GM19397 (cell line): ENCODE measurements around the gene NARS2.
"Not testable (repeated sequence)": the region's sequence is repeated elsewhere in the genome, so short reads cannot be mapped to it uniquely, and the experiment has no call there.

Experiments
- ATAC-seq: cut with Tn5 transposase; IDR thresholded peaks from one replicate; pipeline ENCODE4 v1.9.1; 2021; ENCODE audit warnings: mild to moderate bottlenecking, moderate library complexity; ENCODE audit not compliant: unreplicated experiment

Gene NARS2, protein sequence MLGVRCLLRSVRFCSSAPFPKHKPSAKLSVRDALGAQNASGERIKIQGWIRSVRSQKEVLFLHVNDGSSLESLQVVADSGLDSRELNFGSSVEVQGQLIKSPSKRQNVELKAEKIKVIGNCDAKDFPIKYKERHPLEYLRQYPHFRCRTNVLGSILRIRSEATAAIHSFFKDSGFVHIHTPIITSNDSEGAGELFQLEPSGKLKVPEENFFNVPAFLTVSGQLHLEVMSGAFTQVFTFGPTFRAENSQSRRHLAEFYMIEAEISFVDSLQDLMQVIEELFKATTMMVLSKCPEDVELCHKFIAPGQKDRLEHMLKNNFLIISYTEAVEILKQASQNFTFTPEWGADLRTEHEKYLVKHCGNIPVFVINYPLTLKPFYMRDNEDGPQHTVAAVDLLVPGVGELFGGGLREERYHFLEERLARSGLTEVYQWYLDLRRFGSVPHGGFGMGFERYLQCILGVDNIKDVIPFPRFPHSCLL

DNA sequence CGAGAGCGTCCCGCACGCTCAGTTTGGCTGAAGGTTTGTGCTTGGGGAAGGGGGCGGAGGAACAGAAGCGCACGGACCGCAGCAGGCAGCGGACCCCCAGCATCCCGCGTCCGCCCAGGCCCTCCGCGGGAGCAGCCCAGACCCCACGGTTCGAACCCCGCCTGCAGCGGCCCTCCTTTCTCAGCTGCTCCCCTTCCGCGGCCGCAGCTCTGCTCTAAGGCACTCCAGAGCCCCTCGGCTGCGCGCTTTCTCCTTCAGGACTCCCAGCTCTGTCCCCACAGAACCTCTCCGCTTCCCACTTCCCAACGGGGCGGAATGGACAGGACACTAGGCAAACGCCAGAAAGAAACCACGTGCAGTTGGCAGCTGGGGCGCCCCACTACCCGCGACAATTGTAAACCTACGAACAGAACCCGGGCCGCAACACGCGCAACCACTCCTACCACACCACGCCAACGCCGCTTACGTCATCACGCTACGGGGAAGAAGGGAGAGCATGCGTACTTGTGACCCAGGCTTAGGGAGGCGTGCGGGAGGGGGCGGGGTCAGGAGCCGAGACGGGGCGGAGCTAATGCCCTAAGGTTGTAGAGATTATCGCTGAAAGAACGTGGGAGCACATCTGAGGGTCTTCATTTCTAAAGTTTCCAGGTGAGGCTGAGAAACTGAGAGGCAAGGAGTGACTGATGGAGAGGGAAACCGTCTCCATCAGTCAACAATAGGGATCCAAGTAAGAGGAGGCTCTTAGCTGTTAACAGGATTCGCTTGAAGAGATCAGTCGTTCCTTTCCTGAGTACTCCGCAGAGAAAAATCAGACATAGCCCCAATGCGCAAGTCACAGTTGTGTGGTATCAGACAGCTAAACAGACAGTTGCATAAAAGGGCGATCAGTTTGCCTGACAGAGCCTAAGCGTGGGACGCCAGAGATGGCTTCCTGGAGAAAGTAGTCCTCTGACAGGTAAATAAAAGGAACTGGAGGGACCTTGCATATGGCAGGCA is at the start of gene NARS2:
Gene NARS2, minus strand, starts transcription at position 479 of the 996 bp plus-strand sequence. Its CDS starts 376 bp downstream, at position 103.
- peak; percentile 96 for ATAC-seq

DNA sequence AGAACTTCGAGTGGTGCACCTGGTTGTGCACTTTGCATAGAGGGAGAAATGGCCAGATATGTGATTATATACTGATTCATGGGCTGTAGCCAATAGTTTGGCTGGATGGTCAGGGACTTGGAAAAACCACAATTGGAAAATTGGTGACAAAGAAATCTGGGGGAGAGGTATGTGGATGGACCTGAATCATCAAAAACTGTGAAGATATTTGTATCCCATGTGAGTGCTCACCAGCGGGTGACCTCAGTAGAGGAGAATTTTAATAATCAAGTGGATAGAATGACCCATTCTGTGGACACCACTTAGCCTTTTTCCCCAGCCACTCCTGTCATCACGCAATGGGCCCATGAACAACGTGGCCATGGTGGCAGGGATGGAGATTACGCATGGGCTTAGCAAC is 48.0 kb upstream of the NARS2 start:
- ATAC-seq, result no peak

DNA sequence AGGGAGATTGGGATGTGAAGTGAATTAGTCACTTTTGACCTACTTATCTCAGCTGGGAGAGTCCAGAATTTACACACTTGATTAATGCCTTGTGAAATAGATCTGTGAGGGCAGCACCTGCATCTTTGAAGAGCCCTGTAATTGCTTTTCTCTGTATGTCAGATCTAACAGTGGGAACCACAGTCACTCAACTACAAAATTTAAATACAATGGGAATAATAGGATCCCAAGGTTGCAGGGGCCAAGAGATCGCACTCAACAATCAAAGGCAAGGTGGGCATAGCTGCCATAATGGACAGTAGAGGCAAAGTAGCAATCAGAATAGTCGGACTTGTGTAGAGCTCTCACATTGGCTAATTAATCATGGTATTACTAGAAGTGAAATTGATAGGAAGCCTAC is 45.5 kb upstream of the NARS2 start:
- ATAC-seq, result no peak

DNA sequence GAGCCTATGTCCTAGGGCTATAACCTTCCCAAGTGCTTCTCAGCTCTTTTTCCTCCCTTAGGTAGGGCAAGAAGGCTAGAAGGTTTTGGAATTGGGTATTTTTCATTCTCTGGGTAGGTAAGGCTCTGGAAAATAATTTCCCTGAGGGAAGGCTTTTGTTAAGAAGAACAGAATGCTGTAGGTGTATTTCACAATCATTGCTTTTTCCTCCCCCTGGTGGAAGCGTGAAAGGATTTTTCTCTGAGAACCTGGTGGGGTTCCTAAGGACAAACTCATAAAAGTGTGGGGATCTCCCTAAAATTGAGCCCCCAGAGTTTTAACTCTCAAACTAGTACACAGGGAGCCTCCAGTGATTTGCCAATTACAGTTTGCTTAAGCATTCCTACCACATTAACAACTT is 41.1 kb upstream of the NARS2 start:
- ATAC-seq, result no peak

DNA sequence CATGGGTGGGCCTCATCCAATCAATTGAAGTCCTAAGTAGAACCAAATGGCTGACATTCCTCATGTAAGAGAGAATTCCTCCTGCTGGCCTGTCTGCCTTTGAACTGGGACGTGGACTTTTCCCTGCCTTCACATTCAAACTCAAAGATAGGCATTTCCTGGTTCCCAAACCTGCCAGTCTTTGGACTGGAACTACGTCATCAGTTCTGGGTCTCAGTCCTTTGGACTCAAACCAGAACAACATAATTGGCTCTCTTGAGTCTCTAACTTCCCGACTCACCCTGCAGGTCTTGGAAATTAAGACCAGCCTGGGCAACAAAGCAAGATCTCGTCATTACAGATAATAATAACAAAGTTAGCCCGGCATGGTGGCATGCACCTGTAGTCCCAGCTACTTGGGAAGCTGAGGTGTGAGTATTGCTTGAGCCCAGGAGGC is 38.7 kb upstream of the NARS2 start:
- ATAC-seq, result no peak

DNA sequence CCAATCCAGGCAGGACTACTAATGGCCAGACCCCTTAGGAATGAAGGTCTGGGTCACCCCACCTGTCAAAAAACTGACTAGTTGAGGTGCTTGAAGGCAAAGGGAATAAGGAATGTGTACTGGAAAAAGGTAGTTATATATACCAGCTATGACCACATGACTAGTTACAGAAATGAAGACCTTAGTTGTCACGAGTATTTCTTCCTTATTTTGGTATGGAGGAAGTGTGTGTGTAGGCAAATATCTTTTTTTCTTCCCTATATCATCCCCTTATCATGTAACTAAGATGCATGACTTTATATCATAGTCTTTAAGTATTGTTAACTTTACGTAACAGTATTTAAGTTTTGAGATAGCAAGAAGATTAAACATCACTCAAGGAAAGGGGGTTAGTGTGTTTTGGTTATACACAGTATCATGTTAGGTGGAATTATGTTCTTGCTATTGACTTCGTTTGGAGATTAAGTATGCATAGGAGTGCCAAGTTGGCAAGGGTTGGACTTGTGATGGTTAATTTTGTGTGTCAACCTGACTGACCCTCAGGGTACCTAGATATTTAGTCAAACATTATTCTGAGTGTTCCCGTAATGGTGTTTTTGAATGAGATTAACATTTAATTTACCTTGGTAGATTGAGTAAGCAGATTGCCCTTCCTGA is 38.2 kb upstream of the NARS2 start:
- ATAC-seq, result no peak

DNA sequence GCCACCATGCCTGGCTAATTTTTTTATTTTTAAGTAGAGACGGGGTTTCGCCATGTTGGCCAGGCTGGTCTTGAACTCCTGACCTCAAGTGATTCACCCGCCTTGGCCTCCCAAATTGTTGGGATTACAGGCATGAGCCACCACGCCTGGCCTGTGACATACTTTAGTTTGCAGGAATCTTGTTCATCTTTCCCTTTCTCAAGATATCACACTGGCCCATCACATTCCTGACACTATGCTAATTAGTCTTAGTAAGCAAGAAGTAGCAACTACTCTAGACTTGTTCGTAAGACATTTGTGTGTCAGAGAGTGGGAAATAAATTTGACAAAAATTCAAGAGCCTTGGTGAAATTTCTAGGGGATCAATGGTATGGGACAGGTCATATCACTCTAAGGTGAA is 34.7 kb upstream of the NARS2 start:
- not testable (repeated sequence) for ATAC-seq

DNA sequence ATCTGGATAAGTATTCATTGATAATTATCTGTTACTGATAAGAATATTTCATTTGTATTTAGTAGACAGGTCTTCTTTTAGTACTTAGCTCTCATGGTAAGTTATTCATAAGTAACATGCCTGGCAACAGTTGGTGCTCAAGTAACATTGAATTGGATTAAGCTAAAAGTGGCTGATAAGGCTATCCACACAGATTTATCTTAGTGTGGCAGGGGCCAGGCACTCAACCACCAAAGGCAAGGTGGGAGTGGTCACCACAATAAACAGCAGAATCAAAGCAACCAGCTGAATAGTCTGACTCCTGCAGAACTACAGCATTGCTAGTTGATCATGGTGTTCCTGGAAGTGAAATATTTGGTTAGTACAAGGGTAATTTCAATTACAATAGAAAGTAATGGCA is 33.0 kb upstream of the NARS2 start:
- ATAC-seq, result no peak

DNA sequence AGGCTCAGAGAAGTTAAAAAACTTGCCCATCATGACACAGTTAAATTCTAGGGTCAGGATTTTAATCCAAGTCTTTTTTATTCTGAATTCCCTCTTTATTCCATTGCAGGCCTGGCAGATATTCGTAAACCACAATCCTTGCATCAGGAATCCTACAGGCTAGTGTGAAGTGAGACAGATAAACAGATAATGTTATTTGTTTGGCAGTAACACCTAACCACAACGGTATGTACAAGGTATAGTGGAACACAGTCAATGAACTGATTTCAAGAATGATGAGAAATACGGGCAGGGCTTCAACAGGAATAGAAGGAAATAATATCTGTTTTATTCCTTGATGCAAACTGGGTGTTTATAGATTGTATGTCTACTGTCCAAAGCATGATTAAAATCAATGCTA is 32.0 kb upstream of the NARS2 start:
- no peak for ATAC-seq

DNA sequence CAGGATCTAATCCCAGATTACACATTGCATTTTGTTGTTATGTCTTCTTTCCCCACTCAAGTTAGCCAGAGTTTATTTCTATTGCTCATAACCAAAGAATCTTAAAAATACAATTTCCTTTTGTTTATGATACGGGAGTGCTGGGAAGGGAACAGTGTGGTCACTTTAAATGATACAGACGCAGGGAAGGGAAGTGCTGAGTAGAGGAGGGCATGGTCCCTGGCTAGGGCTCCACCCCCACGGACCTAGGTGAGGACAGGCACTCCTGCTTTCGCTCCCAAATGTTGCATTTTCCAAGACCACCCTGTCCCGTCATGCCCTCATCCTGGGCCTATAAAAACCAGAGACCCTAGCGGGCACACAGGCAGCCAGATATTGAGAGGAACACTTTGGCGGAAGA is 30.6 kb upstream of the NARS2 start:
- ATAC-seq, result no peak

DNA sequence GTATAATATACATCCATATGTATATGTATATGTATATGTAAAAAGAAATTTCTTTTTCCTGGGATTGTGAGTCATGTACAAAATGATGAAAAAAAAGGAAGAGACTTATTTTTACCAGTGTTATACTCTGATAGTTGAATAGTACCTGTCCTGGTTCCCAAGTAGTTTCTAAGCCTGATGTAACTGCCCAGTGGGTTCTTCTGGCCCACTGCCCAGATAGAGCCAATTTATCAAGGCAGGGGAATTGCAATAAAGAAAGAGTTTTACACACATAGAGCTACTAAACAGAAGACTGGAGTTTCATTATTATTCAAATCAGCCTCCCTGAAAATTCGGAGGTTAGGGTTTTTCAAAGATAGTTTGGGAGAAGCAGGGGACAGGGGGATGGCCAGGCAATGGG is 29.1 kb upstream of the NARS2 start:
- ATAC-seq, result no peak

DNA sequence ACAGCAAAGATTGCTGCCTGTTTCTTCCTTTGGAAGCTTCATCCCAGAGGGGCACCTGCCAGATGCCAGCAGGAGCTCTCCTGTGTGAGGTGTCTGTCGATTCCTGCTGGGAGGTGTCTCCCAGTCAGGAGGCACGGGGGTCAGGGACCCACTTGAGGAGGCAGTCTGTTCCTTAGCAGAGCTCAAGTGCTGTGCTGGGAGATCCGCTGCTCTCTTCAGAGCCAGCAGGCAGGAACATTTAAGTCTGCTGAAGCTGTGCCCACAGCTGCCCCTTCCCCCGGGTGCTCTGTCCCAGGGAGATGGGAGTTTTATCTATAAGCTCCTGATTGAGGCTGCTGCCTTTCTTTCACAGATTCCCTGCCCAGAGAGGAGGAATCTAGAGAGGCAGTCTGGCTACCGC is 28.1 kb upstream of the NARS2 start:
- ATAC-seq, result not testable (repeated sequence)

DNA sequence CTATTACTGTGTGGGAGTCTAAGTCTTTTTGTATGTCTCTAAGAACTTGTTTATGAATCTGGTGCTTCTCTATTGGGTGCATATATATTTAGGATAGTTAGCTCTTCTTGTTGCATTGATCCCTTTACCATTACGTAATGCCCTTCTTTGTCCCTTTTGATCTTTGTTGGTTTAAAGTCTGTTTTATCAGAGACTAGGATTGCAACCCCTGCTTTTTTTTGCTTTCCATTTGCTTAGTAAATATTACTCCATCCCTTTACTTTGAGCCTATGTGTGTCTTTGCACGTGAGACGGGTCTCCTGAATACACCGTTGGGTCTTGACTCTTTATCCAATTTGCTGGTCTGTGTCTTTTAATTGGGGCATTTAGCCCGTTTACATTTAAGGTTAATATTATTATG is 26.4 kb upstream of the NARS2 start:
- ATAC-seq, result not testable (repeated sequence)

DNA sequence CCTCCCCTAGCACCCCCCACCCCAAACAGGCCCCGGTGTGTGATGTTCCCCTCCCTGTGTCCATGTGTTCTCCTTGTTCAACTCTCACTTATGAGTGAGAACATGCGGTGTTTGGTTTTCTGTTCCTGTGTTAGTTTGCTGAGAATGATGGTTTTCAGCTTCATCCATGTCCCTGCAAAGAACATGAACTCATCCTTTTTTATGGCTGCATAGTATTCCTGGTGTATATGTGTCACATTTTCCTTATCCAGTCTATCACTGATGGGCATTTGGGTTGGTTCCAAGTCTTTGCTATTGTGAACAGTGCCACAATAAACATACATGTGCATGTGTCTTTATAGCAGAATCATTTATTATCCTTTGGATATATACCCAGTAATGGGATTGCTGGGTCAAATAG is 22.9 kb upstream of the NARS2 start:
- ATAC-seq, result not testable (repeated sequence)

DNA sequence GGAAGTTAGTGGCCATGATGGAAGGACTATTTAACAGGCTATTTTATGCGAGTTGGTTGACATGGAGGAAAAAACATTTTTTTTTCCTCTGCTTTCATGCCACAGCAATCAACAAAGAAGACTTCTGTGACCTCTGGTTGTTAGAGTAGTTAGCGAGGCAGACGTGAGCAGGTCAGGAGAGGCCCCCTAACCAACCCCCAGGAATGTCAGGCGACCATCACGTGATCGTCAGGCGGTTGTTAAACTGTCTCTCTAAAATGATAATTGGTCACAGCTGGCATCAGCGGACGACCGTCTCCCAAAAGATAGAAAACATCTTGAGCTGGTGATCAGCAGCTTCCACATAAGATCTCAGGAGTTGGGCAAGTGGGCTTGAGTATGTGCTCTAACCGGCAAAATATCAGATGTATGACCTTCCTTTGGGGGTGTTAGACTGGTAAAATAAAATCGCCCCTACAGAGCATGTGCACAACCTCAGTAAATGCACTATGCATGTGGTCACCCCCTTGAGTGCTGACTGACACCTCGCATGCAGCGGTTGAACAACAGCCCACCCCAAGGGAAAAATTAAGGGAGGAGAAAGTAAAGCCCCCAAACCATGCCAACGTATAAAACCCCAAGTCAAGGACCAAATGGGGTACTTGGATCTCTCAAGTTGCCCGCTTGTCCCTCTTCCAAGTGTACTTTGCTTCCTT is 20.9 kb upstream of the NARS2 start:
- ATAC-seq, result no peak

DNA sequence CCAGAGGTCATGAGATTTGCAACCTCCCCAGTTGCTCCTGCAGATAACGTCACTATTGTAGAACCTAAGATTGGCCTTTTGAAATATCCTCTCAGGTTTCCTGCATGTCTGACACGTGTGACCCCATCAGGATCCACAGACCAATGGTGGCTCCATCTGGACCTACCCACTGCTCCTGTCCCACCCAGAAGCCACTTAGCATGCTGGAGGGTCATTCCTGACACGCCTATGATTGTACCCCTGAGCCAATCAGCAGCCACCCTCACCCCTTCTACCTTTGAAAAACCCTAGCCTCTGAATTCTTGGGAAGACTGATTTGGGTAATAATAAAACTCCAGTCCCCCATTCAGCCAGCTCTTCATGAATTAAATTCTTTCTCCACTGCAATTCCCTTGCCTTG is 20.1 kb upstream of the NARS2 start:
- no peak for ATAC-seq

DNA sequence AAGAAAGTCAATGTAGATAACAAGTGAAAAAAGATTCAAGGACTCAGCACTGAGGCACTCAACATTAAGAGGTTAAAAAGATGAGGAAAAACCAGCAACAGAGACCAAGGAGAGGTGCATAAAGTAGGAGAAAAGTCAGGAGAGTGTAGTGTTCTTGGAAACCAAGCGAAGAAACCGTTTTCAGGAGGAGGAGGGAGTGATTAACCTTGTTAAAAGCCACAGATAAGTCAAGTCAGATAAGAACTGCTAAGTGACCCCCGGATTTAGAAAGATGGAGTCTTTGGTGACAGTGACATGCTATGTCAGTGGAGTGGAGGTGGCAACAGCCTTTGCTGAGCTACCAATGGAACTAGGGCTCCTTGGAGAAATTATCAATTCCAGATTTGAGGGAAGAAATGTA is 13.9 kb upstream of the NARS2 start:
- no peak for ATAC-seq

DNA sequence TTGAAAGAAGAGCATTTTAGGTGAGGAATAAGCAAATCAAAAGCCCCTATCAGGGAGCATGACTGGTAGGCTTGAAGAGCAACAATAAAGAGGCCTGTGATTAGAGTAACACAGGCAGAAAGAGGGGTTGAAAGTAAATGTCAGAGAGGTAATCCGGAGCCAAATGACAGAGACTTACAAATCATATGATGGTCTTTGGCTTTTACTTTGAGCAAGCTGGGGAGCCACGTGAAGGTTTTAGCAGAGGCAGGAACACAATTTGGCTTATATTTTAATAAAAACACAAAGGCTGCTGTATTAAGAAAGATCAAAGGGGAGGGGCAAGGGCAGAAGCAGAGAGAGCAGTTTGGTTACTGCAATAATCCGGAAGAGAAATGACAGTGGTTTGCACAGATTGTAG is 12.8 kb upstream of the NARS2 start:
- ATAC-seq, result no peak

DNA sequence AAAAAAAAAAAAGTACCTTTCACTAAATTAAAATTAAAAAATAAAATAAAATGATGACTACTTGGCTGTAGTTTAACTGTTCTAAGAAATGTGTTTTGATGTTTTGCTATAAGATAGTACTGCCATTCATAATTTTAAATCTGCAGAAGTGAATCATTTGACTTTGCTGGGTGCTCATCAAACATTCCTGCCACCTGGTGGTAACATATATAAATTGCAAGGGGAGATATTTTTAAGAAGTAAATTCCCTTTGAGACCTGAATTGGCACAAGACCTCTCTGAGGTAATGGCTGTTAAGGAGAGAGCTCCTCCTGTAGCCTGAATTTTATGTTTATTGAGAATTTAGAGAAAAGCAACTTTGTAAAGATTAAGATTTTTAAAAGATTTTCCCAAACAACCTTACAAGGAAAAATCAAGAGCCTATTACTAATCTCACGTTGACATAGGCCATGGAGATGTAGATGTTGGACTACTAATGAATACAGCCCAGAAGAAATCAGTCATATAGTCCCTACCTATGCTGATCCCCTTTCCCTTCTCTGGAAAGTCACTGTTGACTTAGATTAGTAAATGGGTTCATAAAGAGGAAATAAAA is 11.9 kb upstream of the NARS2 start:
- ATAC-seq, result no peak

DNA sequence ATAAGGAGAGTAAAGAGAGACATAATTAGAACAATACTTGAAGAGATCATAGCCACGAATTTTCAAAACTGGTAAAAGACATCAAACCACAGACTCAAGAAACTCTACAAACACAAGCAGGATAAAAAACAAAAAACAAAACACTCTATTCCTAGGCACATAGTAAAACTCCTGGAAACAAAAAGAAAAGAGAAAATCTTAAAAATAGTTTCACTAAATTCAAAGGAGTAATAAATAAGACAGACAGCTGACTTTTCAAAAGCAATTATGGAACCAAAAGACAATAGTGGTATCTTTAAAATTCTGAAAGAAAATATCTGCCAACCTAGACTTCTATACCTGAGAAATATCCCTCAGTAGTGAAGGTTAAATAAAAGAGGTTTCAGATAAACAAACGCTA is 9.2 kb upstream of the NARS2 start:
- ATAC-seq, result no peak
